GM12892 (cell line): Measurements from ENCODE around the gene RRAS2.

Source experiments
- DNase-seq: peaks from one replicate; pipeline ENCODE4 v3.0.0; 2011; ENCODE audit not compliant: insufficient read length
- FAIRE-seq: peaks from 2 replicates; lab custom pipeline; 2011; peaks lifted over from hg19 to GRCh38; lab: Jason Lieb, UNC
- POLR2A ChIP-seq: IDR thresholded peaks from 2 replicates; pipeline ENCODE4 v1.6.1; 2011; ENCODE audit warnings: low read depth, low read length, control low read depth
- POLR2AphosphoS5 ChIP-seq: IDR thresholded peaks from 2 replicates; pipeline ENCODE4 v1.6.1; 2011; ENCODE audit warnings: low read depth, low read length, control low read depth
- TAF1 ChIP-seq: IDR thresholded peaks from 2 replicates; pipeline ENCODE4 v1.6.1; 2011; ENCODE audit warnings: low read depth, mild to moderate bottlenecking, control low read depth, low read length, borderline replicate concordance

Gene RRAS2

DNA sequence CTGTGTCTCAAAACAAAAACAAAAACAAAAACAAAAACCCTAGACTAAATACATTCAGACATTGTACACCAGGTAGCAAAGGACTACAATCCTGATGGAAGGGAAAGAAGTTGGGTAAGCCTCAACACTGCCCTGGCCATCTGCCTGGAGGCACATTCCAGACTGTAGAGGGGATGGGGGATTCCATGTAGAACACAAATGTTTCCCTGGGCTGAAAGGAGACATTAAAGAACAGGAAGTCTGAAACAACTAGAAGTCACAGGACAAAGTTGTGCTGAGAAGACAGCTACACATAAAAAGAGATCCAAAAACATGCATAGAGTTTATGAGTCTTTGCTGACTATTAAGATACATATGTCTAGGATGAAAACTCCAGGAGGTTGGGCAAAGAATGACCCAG is 83.9 kb downstream of the RRAS2 start:
- FAIRE-seq (peak; percentile 36), DNase-seq (no peak)
- no peak for TF ChIP-seq POLR2AphosphoS5
- no peak for TF ChIP-seq POLR2A
- no peak for TF ChIP-seq TAF1

DNA sequence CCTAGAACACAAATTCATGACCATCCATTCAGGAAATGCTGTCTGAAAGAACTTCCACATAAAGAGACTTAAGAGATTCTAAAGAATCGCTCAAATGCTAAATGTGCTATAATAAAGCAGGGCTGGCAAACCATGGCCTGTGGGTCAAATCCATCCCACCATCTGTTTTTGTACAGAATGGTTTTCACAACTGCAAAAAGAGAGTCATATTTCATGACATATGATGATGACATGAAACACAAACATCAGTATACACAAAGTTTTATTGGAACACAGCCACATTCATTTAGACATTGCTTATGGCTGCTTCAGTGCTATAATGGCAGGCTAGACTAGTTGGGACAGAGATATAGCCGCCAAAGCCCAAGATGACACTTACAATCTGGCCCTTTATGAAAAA is 85.1 kb downstream of the RRAS2 start:
- TF ChIP-seq POLR2A, result no peak
- FAIRE-seq (no peak), DNase-seq (no peak)

DNA sequence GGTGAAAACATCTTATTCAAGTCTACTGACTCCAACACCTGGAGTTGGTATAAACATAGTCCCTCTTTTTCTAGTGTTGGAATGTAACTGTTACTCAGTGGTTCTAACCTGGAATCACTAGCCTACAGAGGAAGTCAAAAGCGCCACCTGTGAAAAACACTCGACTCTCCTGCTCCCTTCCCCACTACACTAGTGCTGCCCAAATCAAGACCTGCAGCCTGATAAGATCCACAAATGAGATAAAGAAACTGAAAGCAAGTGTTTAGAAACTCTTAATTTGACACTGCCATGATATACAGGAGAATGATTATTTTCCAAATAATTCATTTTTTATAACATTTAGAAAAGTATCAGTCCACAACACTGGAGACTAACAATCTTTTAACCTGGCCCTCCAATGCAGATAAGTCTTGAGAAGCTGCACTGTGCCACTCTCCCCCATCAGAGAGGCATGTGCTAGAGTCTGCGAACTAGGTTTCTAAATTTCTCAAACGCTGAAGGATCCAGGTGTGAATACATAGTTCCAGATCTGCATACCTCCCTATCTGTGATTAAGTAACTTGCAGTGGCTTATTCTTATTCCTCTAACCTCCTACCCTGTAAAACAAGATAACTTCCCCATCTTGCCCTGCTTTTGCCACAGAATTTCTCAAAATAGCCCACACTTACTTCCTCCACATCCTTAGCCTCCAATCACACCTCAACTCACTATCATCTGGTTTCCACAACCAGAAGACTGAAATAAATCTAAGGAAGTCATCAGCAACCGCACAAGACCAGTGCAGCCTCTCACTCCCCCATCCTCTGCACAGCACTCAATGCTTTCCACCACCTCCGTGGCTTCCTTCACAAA is 88.1 kb downstream of the RRAS2 start:
- TF ChIP-seq POLR2A (no peak; the same call in 1 of the 2 replicates), TAF1 (no peak), POLR2AphosphoS5 (no peak)
- FAIRE-seq, result peak; percentile 5
- DNase-seq, result no peak

DNA sequence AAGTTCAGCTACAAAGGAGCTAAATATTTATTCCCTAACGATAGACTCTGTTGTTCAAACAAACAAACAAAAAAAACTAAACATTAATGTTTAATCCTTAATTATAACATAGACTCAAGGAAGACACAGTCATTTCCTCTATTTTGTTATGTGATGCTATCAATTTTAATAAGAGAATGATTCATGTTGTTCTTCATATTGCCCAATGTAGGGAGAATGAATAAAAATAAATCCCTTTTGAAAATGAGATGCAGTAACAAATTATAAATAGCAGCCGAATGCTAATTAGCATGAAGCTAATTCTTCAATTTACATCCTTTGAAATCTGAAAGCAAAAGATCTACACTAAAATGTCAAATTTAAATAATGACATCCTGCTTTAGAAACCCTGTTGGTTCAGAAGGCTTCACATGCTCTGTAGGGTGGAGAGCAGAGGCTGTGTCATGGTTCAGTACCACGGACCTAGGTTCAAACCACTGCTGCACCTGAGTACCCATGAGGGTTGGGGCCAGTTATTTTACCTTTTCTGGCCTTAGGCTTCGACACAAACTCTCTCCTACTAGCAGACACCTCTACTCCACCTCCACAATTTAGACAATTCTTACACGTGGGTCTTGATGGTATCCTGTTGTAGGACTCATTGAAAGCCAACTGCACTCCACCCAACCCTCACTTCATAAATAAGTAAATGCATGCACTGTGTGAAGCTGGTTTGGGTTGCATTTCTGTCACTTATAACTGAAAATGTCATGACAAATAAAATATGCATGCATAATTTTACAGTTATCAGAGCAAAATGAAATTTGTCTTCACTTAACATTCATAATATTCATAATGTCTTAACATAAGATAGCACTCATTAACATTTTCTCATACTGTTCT is 89.0 kb downstream of the RRAS2 start:
- no peak for TF ChIP-seq POLR2AphosphoS5
- TF ChIP-seq POLR2A, result no peak
- TF ChIP-seq TAF1, result no peak
- no peak for DNase-seq
- no peak for FAIRE-seq

GRCh38 chr11:14267861-14268635 is 90.9 kb downstream of the RRAS2 start:
- TF ChIP-seq TAF1 (no peak), POLR2AphosphoS5 (no peak), POLR2A (no peak)
- FAIRE-seq, result no peak
- DNase-seq, result no peak

DNA sequence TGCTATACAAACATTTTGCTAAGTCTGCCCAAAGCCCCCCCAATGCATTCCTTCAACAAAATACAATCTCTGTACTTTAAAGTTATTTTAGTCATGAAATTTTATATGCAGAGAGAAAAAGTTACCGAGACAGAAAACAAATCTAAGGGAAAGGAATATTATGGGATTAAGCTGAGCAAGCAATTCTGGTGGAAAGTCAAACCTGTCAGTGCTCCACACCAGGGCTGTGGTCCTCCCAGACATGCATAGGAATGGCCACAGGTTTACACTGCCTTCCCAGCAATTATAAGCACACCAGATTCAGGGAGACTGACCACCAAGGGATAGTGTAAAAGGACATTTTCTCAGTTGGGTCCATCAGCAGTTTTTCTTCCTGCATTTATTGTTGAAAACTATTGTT is 92.4 kb downstream of the RRAS2 start:
- DNase-seq (no peak), FAIRE-seq (no peak)
- TF ChIP-seq POLR2AphosphoS5, result no peak
- TF ChIP-seq TAF1, result no peak
- TF ChIP-seq POLR2A, result no peak

DNA sequence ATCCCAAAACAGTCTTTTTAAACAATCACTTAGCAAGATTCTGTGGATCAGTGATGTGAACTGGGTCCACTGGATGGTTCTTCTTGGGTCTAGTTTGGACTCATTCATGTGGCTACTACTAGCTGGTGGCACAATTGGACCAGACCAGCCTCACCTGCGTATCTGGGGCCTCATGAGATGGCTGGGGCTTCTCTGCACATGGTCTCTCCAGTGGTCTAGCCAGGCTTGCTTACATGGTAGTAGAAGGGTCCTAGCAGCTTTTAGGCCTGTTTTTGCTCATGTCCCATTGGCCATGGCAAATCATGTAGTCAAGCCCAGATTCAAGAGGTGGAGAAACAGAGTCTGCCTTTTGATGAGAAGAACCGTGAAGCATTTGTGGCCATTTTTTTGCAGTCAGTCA is 94.0 kb downstream of the RRAS2 start:
- no peak for DNase-seq
- TF ChIP-seq POLR2A, result no peak
- no peak for TF ChIP-seq TAF1
- no peak for TF ChIP-seq POLR2AphosphoS5
- FAIRE-seq, result no peak

GRCh38 chr11:14262271-14262846 is 96.6 kb downstream of the RRAS2 start:
- DNase-seq, result no peak
- no peak for FAIRE-seq
- TF ChIP-seq TAF1 (no peak), POLR2AphosphoS5 (no peak), POLR2A (no peak)

GRCh38 chr11:14261066-14261465 is 97.9 kb downstream of the RRAS2 start:
- no peak for DNase-seq

GRCh38 chr11:14259878-14260277 is 99.1 kb downstream of the RRAS2 start:
- no peak for FAIRE-seq
- TF ChIP-seq TAF1 (no peak), POLR2A (no peak), POLR2AphosphoS5 (no peak)
- no peak for DNase-seq

More at GRCh38 chr11:14261066-14261465, 97.9 kb downstream of the RRAS2 start:
- no peak for FAIRE-seq
- TF ChIP-seq TAF1, result no peak
- no peak for TF ChIP-seq POLR2AphosphoS5
- TF ChIP-seq POLR2A, result no peak

DNA sequence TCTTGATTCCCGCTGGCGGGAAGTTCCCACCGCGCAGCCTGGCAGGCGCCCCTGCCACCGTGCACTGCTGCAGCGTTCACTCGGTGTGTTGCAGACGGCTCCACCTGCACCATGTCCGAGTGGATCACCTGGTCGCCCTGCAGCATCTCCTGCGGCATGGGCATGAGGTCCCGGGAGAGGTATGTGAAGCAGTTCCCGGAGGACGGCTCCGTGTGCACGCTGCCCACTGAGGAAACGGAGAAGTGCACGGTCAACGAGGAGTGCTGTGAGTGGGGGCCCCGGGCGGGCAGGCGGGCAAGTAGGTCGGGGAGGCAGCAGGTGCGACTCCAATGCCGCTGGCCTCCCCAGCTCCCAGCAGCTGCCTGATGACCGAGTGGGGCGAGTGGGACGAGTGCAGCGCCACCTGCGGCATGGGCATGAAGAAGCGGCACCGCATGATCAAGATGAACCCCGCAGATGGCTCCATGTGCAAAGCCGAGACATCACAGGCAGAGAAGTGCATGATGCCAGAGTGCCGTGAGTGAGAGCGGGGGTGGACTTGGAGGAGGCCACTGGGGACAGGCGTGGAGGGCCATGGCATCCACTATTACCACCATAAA is 99.7 kb downstream of the RRAS2 start:
- DNase-seq (no peak), FAIRE-seq (no peak)
- no peak for TF ChIP-seq TAF1
- no peak for TF ChIP-seq POLR2A
- no peak for TF ChIP-seq POLR2AphosphoS5
